AG04450 (cell line): ENCODE data around the gene TMEM88. TPM values are rescaled to one million over a fixed set of nuclear protein-coding genes. Genes with fewer than 3 reads are reported as not detected.
A peak's percentile ranks its signal among the peaks of the same experiment; 100 is the strongest.

Experiments
- CTCF ChIA-PET: fragments of 300-600, 350-600 bp; formaldehyde crosslinking; extraction: SDS; loops from one replicate; lab custom pipeline; 2022; ENCODE audit warnings: antibody characterized with exemption, inconsistent platforms; lab: Charles Lee
- POLR2A ChIA-PET: fragments of 350-600 bp; formaldehyde crosslinking; extraction: SDS; loops from one replicate; lab custom pipeline; 2021; ENCODE audit warnings: antibody characterized with exemption, inconsistent platforms; lab: Yijun Ruan, JAX
- DNase-seq: peaks from one replicate; pipeline ENCODE4 v3.0.0-alpha.2; 2011; ENCODE audit warnings: low read depth, low spot score
- H3K27ac ChIP-seq: one replicate; pipeline ENCODE4 v1.5.1; 2012; ENCODE audit warnings: low read depth, low read length, control low read depth
- H3K27me3 ChIP-seq: one replicate; pipeline ENCODE4 v1.6.0; 2012; ENCODE audit warnings: low read length; ENCODE audit not compliant: control insufficient read depth, insufficient read depth
- H3K4me3 ChIP-seq: 2 replicates; pipeline ENCODE4 v1.5.1; 2011; ENCODE audit warnings: mild to moderate bottlenecking, low read depth, low read length, control low read depth
- H3K9me3 ChIP-seq: 2 replicates; pipeline ENCODE4 v1.5.1; 2012; ENCODE audit warnings: low read length; ENCODE audit not compliant: control insufficient read depth, insufficient read depth
- polyA plus RNA-seq: library from polyadenylated mRNA; depleted of rRNA; stranded (reverse); fragments of >200 nt; gene quantifications from 2 replicates; pipeline ENCODE4 v1.2.3, GENCODE V29; 2011
- TF ChIP-seq, protein P1 (sequence below): IDR thresholded peaks from 2 replicates; pipeline ENCODE4 v1.5.1; 2011; ENCODE audit warnings: low read depth, low read length, control low read depth, inconsistent platforms

Gene TMEM88
- polyA plus RNA-seq, 1 experiment = 0.29 TPM

DNA sequence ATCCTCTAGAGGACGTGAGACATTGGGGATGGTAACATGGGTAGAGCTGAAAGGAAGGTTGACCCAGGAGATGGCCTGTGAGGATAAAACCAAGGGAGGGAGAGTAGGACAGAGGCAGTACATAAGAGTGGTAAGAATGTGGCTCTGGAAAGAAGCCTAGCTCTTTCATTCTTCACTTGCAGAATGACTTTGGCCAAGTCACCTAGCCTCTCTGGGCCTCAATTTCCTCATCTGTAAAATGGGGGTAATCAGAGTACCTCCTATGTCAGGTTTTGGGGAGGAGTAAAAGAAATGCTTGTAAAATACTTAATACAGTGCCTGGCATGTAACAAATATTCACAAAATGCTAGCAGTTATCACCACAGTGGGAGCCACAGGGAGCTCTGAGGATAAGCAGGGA is 14.0 kb upstream of the TMEM88 start:
- TF ChIP-seq, protein P1, sequence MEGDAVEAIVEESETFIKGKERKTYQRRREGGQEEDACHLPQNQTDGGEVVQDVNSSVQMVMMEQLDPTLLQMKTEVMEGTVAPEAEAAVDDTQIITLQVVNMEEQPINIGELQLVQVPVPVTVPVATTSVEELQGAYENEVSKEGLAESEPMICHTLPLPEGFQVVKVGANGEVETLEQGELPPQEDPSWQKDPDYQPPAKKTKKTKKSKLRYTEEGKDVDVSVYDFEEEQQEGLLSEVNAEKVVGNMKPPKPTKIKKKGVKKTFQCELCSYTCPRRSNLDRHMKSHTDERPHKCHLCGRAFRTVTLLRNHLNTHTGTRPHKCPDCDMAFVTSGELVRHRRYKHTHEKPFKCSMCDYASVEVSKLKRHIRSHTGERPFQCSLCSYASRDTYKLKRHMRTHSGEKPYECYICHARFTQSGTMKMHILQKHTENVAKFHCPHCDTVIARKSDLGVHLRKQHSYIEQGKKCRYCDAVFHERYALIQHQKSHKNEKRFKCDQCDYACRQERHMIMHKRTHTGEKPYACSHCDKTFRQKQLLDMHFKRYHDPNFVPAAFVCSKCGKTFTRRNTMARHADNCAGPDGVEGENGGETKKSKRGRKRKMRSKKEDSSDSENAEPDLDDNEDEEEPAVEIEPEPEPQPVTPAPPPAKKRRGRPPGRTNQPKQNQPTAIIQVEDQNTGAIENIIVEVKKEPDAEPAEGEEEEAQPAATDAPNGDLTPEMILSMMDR = no peak

DNA sequence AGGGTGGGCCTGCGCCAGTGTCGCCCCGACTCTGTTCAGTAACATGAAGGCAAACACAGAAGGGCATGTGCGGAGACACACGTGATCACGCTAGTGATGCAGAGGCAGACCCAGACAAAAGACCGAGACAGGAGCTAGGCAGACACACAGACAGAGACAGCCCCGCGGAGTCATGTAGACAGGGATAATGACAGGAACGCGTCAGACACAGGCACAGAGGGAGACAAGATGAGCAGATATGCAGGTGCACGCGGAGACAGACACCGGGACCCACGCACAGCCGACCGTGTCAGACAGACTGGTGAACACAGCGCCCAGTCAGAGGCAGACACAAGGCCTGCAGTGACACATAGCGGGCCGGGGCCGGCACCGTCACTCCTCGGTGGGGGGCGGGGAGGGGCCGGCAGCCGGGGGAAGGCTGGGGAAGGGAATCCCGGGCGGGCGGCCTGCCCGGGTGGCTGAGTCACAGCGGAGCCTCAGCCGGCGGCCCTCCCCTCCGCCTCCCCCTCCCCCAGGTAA is 13.4 kb upstream of the TMEM88 start:
- Histone ChIP-seq H3K9me3 (peaks cover 4% of the 10 kb centered on the region; the same call in 1 of the 2 replicates), H3K27ac (peak overlapping the region; percentile 99), H3K4me3 (peak overlapping the region; percentile 59), H3K27me3 (no peaks in the 10 kb centered on the region)
- ChIA-PET POLR2A (interaction anchor here (1.0 to 2.1 kb wide), 3 partner anchors 15 to 332 kb away, joined by 3 to 16 read pairs (median 4); partner anchors contain the start of gene NAA38), CTCF (no interaction called here)
- TF ChIP-seq, protein P1 = no peak
- DNase-seq = peak; percentile 55

More for the DNA sequence above, 14.0 kb upstream of the TMEM88 start:
- H3K27ac ChIP-seq = peak overlapping the region; percentile 99
- no peaks in the 10 kb centered on the region for H3K27me3 ChIP-seq
- no peak for DNase-seq
- H3K9me3 ChIP-seq = peaks cover 4% of the 10 kb centered on the region; the same call in 1 of the 2 replicates
- H3K4me3 ChIP-seq = peak overlapping the region; percentile 59
- ChIA-PET CTCF (interaction anchor here (1.0 kb wide), 1 partner anchor 11 kb away, joined by 3 read pairs; no protein-coding TSS in a partner anchor), POLR2A (no interaction called here)

DNA sequence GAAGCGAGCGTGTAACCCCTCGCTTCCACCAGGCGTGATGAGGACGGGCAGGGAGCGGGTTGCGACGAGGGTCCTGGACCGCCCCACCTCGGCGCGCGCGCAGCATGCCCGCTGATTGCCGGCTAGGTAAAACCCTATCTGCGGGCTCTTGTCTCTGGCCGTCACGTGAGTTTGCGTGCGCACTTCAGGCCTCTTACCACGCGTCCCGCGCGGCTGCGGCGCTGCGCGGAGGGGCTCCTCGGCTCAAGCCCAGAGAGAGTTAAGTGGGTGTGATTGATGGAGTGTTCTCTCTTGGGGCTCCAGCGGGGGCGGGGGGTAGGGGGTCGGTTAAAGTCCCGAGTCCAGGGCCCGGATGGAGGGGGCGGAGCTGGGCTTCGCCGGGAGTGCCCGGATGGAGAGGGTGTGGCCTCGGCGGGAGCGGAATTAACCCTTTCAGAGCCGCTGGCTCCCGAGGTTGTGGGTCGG is 12.9 kb upstream of the TMEM88 start:
- ChIA-PET POLR2A (interaction anchor here (0.6 to 2.1 kb wide), 5 partner anchors 15 to 331 kb away, joined by 3 to 16 read pairs (median 4); partner anchors contain the start of gene NAA38), CTCF (no interaction called here)
- H3K27ac ChIP-seq = peak overlapping the region; percentile 99
- H3K9me3 ChIP-seq = peaks cover 4% of the 10 kb centered on the region; the same call in 1 of the 2 replicates
- H3K4me3 ChIP-seq = peak overlapping the region; percentile 59
- DNase-seq = peak; percentile 62
- H3K27me3 ChIP-seq = no peaks in the 10 kb centered on the region
- TF ChIP-seq, protein P1 = no peak

DNA sequence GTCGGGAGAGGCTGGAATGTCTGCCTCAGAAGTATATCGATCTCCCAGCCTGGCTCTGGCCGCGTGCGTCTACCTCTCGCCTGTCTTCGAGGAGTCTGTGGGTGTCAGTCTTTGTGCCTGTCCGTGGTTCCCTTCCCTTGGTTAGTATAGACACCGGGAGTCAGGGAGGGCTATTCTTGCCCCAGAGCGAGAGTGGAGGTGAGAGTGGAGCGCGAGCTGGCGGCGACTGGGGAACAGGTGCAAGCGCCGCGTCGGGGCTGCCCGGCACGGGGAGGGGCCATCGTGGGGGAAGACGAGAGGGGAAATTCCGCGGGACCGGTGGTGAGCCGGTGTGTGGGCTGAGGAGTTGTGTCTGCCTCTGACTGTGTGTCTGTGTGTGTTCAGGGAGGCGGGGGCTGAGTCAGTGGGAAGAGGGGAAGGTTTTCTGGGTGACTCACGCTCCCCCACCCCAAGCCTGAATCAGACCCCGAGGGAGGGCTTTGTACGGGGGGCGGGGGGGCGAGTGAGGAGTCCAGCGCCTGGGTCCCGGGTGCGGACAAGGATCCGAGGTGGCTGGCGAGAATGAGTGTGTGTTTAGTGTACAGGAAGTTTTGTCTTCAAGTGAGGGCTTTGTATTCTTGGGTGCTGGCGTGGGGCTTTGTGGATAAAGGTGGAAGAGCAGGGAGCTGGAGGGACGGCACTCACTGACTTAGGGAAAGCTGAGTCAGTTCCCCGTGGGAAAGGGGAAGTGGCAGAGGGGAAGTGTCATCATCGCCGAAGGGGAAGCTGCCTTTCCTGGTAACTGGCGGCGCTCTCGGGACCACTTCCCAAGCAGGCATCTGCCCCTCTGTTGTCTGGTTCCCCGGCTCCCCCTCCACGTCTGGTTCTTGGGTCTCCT is 12.2 kb upstream of the TMEM88 start:
- no peaks in the 10 kb centered on the region for H3K27me3 ChIP-seq
- peak overlapping the region; percentile 59 for H3K4me3 ChIP-seq
- TF ChIP-seq, protein P1 = no peak
- peak; percentile 81 for DNase-seq
- ChIA-PET POLR2A (interaction anchor here (0.6 to 2.1 kb wide), 5 partner anchors 14 to 331 kb away, joined by 3 to 16 read pairs (median 4); partner anchors contain the start of gene NAA38), CTCF (interaction anchor here (1.0 kb wide), 1 partner anchor 8 kb away, joined by 3 read pairs; no protein-coding TSS in a partner anchor)
- peak overlapping the region; percentile 99 for H3K27ac ChIP-seq
- peaks cover 4% of the 10 kb centered on the region; the same call in 1 of the 2 replicates for H3K9me3 ChIP-seq
